HepG2 (cell line): ENCODE measurements around the gene ALDH18A1. TPM values are rescaled to one million over a fixed set of nuclear protein-coding genes. Genes with fewer than 3 reads are reported as not detected.
A peak's percentile ranks its signal among the peaks of the same experiment; 100 is the strongest.

Experiments used
- ETV5 ChIP-seq: IDR thresholded peaks from 2 replicates; pipeline ENCODE4 v1.6.1; 2018; ENCODE audit warnings: missing biosample characterization, missing genetic modification reagents, inconsistent platforms, borderline replicate concordance
- FOXK2 ChIP-seq: fragments of 450-650 bp; IDR thresholded peaks from 2 replicates; pipeline ENCODE4 v1.6.1; 2016
- GATA4 ChIP-seq: sonication (generic); IDR thresholded peaks from 2 replicates; pipeline ENCODE4 v1.6.1; 2016; ENCODE audit warnings: antibody characterized with exemption, low read depth, borderline replicate concordance
- GATAD2A ChIP-seq: IDR thresholded peaks from 2 replicates; pipeline ENCODE4 v1.6.1; 2016
- HNF1A ChIP-seq, 2 experiments: sonication (generic) in 1 of 2; formaldehyde crosslinking in 1 of 2; IDR thresholded peaks; 2 replicates each; pipeline versions ENCODE4 v1.4.0 to v1.6.1; 2016 to 2020; ENCODE audit warnings: borderline replicate concordance in 1 of 2, low read depth in 1 of 2, mild to moderate bottlenecking in 1 of 2, missing genetic modification reagents in 1 of 2
- HNF4G ChIP-seq, 2 experiments: sonication (generic) in 1 of 2; formaldehyde crosslinking in 1 of 2; IDR thresholded peaks; 2 replicates each; pipeline versions ENCODE4 v1.4.0 to v1.6.1; 2011 to 2020; ENCODE audit warnings: borderline replicate concordance in 2 of 2, low read depth in 2 of 2, mild to moderate bottlenecking in 2 of 2, low read length in 1 of 2, missing genetic modification reagents in 1 of 2, moderate library complexity in 1 of 2
- HOXA3 ChIP-seq: sonication (generic); formaldehyde crosslinking; IDR thresholded peaks from 2 replicates; pipeline ENCODE4 v1.5.0; 2020; ENCODE audit warnings: missing genetic modification reagents
- KMT2A ChIP-seq: sonication (generic); formaldehyde crosslinking; IDR thresholded peaks from 2 replicates; pipeline ENCODE4 v1.4.0; 2020; ENCODE audit warnings: missing genetic modification reagents
- NAIF1 ChIP-seq: sonication (generic); formaldehyde crosslinking; IDR thresholded peaks from 2 replicates; pipeline ENCODE4 v1.5.0; 2020; ENCODE audit warnings: mild to moderate bottlenecking, missing genetic modification reagents, borderline replicate concordance
- SAFB2 ChIP-seq: sonication (generic); formaldehyde crosslinking; IDR thresholded peaks from 2 replicates; pipeline ENCODE4 v1.5.1; 2020; ENCODE audit warnings: missing genetic modification reagents, low read depth, mild to moderate bottlenecking, borderline replicate concordance
- TOE1 ChIP-seq: sonication (generic); formaldehyde crosslinking; IDR thresholded peaks from 2 replicates; pipeline ENCODE4 v1.4.0; 2020; ENCODE audit warnings: mild to moderate bottlenecking, missing genetic modification reagents
- TRIM24 ChIP-seq: sonication (generic); formaldehyde crosslinking; IDR thresholded peaks from 2 replicates; pipeline ENCODE4 v1.8.0; 2022; ENCODE audit warnings: mild to moderate bottlenecking, missing genetic modification reagents
- ZKSCAN1 ChIP-seq: fragments of 150-350 bp; IDR thresholded peaks from 2 replicates; pipeline ENCODE4 v1.6.1; 2014; ENCODE audit warnings: low read length
- ZSCAN29 ChIP-seq: sonication (generic); formaldehyde crosslinking; conservative IDR thresholded peaks from 2 replicates; pipeline ENCODE4 v1.4.0; 2020; ENCODE audit warnings: mild to moderate bottlenecking, missing genetic modification reagents
- ZSCAN5A ChIP-seq: sonication (generic); formaldehyde crosslinking; IDR thresholded peaks from 2 replicates; pipeline ENCODE4 v1.8.0; 2022; ENCODE audit warnings: mild to moderate bottlenecking, missing genetic modification reagents, borderline replicate concordance
- polyA plus RNA-seq, 8 experiments: library from polyadenylated mRNA; depleted of rRNA in 3 of 8; stranded (reverse) in 7 of 8; unstranded in 1 of 8; fragments of >200 nt; fragmentation: Illumina TruSeq in 4 of 8; extraction: Trizol in 4 of 8; gene quantifications; 2 replicates each; pipeline versions ENCODE4 v1.2.1 to v1.2.3, GENCODE V29; 2011 to 2016; ENCODE audit warnings: low read depth in 4 of 8, missing spikeins in 1 of 8, mixed read lengths in 1 of 8; ENCODE audit not compliant: insufficient read depth in 1 of 8
- total RNA-seq, 5 experiments: library from RNA; depleted of rRNA; stranded (reverse); fragments of >200 nt; fragmentation: Illumina TruSeq; extraction: Trizol; gene quantifications; 2 replicates each; pipeline ENCODE4 v1.2.3, GENCODE V29; 2016; ENCODE audit warnings: low read depth in 1 of 5
- TF ChIP-seq, protein P1 (sequence below): sonication (generic); formaldehyde crosslinking; IDR thresholded peaks from 2 replicates; pipeline ENCODE4 v1.4.0; 2020; ENCODE audit warnings: missing genetic modification reagents, borderline replicate concordance
- TF ChIP-seq, protein P2 (sequence below): sonication (generic); formaldehyde crosslinking; IDR thresholded peaks from 2 replicates; pipeline ENCODE4 v1.4.0; 2020; ENCODE audit warnings: missing genetic modification reagents
- TF ChIP-seq, protein P3 (sequence below): IDR thresholded peaks from 2 replicates; pipeline ENCODE4 v1.6.1; 2012; ENCODE audit warnings: low read depth, low read length, improper control_type of control experiment

ALDH18A1 gene
- total and polyA plus RNA-seq, 2 of the 13 experiments (the other 11 are each of a cell fraction or from before 2014, with no cell fraction given) = 180 to 263 TPM

GRCh38 chr10:95635319-95635733 is 21.2 kb downstream of the ALDH18A1 start (continued):
- TF ChIP-seq, protein P1, sequence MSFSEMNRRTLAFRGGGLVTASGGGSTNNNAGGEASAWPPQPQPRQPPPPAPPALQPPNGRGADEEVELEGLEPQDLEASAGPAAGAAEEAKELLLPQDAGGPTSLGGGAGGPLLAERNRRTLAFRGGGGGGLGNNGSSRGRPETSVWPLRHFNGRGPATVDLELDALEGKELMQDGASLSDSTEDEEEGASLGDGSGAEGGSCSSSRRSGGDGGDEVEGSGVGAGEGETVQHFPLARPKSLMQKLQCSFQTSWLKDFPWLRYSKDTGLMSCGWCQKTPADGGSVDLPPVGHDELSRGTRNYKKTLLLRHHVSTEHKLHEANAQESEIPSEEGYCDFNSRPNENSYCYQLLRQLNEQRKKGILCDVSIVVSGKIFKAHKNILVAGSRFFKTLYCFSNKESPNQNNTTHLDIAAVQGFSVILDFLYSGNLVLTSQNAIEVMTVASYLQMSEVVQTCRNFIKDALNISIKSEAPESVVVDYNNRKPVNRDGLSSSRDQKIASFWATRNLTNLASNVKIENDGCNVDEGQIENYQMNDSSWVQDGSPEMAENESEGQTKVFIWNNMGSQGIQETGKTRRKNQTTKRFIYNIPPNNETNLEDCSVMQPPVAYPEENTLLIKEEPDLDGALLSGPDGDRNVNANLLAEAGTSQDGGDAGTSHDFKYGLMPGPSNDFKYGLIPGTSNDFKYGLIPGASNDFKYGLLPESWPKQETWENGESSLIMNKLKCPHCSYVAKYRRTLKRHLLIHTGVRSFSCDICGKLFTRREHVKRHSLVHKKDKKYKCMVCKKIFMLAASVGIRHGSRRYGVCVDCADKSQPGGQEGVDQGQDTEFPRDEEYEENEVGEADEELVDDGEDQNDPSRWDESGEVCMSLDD = no peak
- no peak for TF ChIP-seq SAFB2 (CRISPR knock-in tag)
- TF ChIP-seq, protein P2, sequence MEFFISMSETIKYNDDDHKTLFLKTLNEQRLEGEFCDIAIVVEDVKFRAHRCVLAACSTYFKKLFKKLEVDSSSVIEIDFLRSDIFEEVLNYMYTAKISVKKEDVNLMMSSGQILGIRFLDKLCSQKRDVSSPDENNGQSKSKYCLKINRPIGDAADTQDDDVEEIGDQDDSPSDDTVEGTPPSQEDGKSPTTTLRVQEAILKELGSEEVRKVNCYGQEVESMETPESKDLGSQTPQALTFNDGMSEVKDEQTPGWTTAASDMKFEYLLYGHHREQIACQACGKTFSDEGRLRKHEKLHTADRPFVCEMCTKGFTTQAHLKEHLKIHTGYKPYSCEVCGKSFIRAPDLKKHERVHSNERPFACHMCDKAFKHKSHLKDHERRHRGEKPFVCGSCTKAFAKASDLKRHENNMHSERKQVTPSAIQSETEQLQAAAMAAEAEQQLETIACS (CRISPR knock-in tag) = no peak
- TF ChIP-seq KMT2A (CRISPR knock-in tag) = no peak
- TF ChIP-seq HNF4G (IDR thresholded peaks at IDR 0.05; ENCODE audit: borderline replicate concordance, low read depth, low read length) = peak; percentile 85
- peak; percentile 81; the same call in 1 of the 2 replicates for TF ChIP-seq HNF4G (CRISPR knock-in tag; IDR thresholded peaks at IDR 0.05; ENCODE audit: borderline replicate concordance, low read depth)
- TF ChIP-seq NAIF1 (CRISPR knock-in tag) = peak; percentile 92
- peak; percentile 22; the same call in 1 of the 2 replicates for TF ChIP-seq HOXA3 (CRISPR knock-in tag)
- peak; percentile 46; the same call in 1 of the 2 replicates for TF ChIP-seq ETV5
- TF ChIP-seq, protein P3, sequence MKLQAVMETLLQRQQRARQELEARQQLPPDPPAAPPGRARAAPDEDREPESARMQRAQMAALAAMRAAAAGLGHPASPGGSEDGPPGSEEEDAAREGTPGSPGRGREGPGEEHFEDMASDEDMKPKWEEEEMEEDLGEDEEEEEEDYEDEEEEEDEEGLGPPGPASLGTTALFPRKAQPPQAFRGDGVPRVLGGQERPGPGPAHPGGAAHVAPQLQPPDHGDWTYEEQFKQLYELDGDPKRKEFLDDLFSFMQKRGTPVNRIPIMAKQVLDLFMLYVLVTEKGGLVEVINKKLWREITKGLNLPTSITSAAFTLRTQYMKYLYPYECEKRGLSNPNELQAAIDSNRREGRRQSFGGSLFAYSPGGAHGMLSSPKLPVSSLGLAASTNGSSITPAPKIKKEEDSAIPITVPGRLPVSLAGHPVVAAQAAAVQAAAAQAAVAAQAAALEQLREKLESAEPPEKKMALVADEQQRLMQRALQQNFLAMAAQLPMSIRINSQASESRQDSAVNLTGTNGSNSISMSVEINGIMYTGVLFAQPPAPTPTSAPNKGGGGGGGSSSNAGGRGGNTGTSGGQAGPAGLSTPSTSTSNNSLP = no peak; the same call in 1 of the 2 replicates
- TF ChIP-seq GATAD2A (CRISPR knock-in tag) = peak; percentile 93
- peak; percentile 40; the same call in 1 of the 2 replicates for TF ChIP-seq ZSCAN29
- TF ChIP-seq TOE1 (CRISPR knock-in tag) = no peak
- TF ChIP-seq ZKSCAN1 = no peak
- peak; percentile 58 for TF ChIP-seq HNF1A (IDR thresholded peaks at IDR 0.05; ENCODE audit: low read depth)
- peak; percentile 69; the same call in 1 of the 2 replicates for TF ChIP-seq HNF1A (CRISPR knock-in tag; IDR thresholded peaks at IDR 0.05; ENCODE audit: borderline replicate concordance)
- 0 out of 2 replicates have a peak, but pooled peaks have one; percentile 14 for TF ChIP-seq ZSCAN5A (CRISPR knock-in tag)
- TF ChIP-seq GATA4 = 0 out of 2 replicates have a peak, but pooled peaks have one; percentile 80
- TF ChIP-seq TRIM24 (CRISPR knock-in tag) = no peak
- no peak for TF ChIP-seq FOXK2
